Activated CD4-positive, alpha-beta T cell treated with anti-CD3 and anti-CD28 coated beads for 48 hours (primary cell): ENCODE measurements around the gene TSNAX.
A peak's percentile ranks its signal among the peaks of the same experiment; 100 is the strongest.
"Not testable (repeated sequence)": the region's sequence is repeated elsewhere in the genome, so short reads cannot be mapped to it uniquely, and the experiment has no call there.

Source experiments
- DNase-seq: peaks from one replicate; pipeline ENCODE4 v3.0.0-alpha.2; 2020

TSNAX gene

DNA sequence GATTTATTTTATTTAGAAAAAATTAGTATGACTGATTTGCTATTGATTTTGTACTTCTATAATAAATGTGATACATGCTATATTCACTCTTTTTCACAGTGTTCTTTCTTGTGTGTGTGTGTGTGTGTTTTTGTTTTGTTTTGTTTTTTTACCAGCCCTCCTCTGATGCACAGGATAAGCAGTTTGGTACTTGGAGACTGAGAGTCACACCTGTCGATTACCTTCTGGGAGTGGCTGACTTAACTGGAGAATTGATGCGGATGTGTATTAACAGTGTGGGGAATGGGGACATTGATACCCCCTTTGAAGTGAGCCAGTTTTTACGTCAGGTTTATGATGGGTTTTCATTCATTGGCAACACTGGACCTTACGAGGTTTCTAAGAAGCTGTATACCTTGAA, 35.9 kb downstream of the TSNAX start:
- DNase-seq = no peak

DNA sequence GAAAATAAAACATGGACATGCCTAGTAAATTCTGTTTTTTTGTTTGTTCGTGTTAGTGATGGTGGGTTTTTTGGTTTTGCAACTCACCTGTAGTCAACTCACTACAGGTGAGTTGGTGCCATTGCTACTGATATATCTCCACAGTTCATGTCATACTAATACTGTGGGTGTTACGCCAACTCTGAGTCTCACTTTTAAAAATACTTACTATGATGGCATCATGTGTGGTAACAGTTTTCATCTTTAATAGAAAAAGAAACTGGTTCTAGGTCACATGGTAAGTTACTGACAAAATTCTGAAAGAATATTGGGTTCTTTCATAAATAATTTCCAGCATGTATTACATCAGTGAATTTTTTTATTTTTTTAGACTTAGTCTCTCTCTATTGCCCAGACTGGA, 38.0 kb downstream of the TSNAX start:
- DNase-seq = no peak

DNA sequence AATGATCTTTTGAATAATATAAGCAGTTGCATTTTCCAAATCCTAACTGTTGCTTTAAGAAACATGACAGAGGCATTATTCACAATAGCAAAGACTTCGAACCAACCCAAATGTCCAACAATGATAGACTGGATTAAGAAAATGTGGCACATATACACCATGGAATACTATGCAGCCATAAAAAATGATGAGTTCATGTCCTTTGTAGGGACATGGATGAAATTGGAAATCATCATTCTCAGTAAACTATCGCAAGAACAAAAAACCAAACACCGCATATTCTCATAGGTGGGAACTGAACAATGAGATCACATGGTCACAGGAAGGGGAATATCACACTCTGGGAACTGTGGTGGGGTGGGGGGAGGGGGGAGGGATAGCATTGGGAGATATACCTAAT, 41.8 kb downstream of the TSNAX start:
- not testable (repeated sequence) for DNase-seq

DNA sequence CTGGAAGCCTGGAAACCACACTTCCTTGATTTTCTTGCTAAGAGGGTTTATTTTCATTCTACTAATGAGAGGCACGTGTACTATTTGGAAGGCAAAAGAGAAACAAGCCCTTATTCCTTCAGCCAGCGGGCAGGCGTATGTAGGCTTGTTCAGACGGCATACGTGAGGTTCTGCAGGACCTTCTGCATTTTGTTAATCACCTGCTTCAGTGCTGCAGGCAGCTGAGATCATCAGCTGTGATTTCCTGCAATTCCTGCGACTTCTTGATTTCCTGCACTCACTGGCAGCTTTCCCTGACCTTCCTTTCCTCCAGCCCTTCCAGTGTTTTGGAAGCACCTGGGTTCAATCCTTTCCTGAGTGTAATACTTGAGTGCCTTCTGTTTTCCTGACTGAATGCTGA, 43.4 kb downstream of the TSNAX start:
- DNase-seq = no peak

DNA sequence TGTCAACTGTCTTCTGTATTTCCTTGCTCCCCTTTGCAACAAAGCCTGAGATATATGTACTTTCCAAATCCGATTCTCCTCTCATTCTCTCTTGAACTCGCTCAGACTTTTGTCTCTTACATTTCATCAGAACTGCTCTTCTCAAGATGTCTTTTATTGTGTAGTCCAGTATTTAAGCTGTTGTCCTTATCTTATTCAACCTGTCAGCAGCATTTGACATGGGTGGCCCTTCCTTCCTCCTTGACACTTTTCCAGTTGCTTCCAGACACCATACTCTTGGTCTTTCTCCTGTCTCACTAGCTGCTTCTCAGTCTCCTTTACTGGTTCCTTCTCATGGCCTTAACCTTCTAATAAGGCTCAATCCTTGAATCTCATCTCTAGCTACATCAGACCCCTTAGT, 47.0 kb downstream of the TSNAX start:
- DNase-seq = no peak

DNA sequence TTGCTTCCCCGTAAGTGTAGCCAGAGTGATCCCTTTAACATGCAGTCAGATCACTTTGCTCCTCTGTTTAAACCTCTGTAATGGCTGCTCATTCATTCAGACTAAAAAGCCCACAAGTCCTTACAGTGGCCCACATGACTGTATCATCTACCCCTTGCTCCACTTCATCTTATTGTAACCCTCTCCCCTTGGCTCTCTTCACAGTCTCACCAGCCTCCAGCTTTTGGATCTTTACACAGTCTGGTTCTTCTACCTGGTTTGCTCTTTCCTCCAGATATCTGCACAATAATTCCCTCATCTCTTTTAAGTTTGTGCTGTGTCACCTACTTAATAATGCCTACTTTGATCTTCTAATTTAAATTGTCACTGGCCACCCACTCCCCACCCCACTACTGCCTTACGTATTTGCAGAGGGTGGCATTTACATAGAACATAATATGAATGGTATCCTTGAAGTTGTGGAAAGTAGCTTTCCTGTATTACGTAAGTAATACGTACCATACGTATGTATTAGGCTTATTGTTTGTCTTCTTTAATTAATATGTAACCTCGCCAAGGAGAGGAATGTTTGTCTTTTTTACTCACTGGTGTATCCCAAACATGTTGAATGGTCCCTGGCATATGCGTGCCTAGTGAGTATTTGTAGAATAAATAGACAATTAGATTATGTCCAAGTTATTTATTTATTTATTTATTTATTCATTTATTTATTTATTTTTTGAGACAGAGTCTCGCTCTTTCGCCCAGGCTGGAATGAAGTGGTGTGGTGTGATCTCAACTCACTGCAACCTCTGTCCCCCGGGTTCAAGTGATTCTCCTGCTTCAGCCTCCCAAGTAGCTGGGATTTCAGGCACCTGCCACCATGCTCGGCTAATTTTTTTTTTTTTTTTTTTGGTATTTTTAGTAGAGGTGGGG, 48.6 kb downstream of the TSNAX start:
- DNase-seq = no peak

DNA sequence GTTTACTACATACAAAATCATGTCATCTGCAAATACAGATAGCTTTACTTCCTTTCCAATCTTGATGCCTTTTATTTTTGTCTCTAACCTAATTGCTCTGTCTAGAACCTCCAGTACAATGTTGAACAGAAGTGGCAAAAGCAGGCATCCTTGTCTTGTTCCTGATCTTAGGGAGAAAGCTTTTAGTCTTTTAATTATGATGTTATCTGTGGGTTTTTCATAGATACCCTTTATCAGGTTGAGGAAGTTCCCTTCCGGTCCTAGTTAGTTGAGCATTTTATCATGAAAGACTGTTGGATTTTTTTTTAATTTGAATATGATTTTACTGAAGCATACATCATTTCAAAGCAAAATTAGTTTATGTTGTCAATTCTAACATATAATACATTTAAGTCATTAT, 52.4 kb downstream of the TSNAX start:
- no peak for DNase-seq

DNA sequence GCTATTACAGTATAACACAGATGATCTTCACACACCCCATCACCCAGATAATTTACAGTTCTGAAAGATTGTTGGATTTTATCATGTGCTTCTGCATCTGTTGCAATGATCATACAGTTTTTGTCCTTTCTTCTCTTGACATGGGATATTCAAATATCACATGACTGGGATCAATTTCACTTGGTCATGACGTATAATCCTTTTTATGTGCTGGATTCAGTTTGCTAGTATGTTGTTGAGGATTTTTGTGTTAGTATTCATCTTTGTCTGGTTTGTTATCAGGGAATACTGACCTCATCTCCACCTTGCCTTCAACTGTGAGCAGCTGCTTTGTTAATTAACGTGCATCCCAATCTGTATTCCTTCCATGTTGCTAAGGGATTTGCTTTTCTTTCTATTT, 53.4 kb downstream of the TSNAX start:
- no peak for DNase-seq

DNA sequence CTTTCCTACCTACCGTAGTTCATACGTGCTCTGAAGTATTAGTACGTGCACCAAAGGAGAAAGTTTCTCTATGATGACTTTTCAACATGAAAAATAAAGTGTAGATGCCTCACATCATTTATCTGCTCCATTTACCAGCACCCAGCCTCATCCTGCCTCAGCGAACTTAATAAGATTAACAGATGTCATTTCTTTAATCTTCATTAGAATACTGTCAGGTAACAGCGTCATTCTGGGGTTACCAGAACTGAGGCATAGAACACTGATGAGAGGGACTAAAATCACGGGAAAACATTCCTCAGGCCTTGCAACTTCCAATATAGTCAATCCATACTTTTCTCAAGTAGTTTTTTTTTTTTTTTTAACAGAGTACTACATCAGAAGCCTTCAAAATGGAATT, 54.9 kb downstream of the TSNAX start:
- DNase-seq = no peak

DNA sequence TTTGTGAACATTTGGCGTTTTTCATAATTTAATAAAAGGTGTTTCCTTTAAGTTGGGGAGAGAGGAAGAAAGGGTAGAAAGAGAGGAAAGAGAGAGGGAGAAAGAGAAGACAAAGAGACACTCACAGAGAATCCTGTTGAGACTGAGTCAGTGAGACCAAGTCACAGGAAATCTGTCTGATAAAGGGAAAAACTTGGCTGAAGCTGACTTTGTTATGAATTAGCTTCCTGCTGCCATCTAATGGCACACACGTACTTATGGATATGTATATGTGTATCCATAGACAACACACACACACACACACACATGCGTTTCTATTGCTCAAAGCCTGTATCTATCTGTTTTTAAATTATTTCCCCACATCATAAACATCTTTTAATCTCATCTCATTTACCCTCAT, 55.6 kb downstream of the TSNAX start:
- DNase-seq = no peak

DNA sequence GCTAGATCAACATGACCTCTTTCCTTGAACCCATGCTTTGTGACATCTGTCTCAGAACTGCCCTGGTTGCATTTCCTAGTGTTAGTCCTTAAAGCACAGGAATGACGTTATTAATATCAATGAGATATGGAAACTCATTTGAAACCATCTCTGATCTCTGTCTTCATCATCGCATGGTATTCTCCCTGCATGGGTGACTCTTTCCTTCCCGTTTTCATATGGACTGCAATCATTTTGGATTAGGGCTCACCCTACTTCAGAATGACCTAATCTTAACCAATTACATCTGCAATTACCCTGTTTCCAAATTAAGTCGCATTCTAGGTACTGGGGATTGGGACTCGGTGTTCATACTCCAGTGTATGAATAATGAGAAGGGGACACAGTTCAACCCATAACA, 56.5 kb downstream of the TSNAX start:
- no peak for DNase-seq

DNA sequence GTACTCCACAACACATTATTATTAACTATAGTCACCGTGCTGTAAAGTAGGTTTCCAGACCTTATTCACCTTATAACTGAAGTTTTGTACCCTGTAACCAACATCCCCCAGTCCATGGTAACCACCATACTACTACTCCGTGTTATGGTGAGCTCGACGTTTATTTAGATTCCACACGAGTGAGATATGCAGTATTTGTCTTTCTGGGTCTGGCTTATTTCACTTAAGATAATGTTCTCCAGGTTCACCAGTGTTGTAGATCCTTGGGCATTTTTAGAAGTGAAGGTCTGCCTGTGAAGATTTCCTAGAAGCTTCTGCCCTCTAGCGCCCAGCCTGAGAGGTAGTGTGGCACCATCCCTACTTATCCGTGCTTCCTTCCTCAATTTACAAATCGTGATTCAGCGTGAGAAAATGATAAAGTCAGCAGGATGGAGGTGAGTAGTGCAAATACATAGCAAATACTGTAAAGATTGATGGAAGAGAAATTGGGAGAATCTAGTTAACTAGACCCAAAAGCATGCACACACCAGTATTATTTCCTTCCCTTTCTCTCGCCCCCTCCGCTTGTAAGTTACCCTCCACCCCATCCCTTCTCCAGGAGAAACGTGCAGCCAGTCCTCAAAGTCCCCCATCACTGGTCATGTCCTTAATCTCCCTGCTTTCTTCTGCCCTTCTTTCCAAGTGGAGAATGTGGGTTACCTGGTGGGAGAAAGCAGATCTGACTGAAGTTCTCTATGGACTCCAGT, 62.2 kb downstream of the TSNAX start:
- peak; percentile 52 for DNase-seq

DNA sequence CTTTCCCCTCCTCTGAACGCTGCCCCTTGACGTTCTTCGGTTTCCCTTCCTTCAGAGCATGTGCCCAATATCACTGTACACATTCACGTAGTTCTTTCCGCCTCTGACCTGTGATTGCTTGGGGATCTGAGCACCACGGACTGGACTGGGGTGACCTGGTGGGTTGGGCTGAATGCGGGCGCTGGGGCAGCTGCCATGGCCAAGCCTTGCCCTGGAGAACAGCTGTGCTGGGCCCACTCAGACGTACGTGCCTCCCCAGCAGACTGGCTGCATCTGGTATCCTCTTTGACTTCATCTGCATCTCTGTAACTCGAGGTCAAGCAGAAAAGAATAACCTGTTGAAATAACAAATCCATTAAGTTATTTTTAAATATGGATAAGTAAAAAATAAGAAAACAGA, 63.0 kb downstream of the TSNAX start:
- no peak for DNase-seq

DNA sequence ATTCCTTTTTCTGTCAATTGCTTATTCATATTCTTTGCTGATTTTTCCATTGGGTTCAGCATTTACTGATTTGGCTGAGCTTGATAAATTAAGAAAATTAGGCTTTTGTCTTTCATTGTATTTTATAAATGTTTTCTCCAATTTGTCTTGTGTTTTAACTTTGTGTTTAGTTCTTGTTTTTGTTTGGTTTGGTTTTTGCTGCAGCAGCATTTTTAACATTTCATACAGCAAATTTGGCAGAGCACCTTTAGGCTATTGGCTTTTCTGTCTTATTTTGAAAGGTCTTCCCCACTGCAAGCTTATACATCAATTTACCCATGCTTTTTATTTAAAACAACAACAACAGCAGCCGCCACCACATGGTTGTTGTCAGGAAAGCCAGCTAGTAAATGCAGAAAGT, 64.3 kb downstream of the TSNAX start:
- no peak for DNase-seq

DNA sequence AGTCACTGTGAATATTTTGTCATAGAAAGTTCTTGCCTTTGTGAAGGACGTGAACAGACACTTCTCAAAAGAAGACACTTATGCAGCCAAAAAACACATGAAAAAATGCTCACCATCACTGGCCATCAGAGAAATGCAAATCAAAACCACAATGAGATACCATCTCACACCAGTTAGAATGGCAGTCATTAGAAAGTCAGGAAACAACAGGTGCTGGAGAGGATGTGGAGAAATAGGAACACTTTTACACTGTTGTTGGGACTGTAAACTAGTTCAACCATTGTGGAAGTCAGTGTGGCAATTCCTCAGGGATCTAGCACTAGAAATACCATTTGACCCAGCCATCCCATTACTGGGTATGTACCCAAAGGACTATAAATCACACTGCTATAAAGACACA, 64.8 kb downstream of the TSNAX start:
- DNase-seq = not testable (repeated sequence)

DNA sequence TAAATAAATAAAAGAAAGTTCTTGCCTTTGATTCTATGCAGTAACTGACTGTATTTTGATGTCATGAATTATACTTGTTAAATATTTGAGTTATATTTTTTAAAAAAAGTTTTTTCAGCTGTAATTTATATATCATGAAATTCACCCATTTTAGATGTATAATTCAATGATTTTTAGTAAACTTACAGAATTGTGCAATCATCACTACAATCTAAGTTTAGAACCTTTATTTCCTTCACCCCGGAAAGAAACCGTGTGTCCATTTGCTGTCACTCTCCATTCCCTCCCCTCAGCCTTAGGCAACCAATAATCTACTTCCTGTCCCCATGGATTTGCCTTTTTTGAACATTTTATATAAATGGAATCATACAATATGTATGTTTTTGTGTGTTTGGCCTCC, 65.7 kb downstream of the TSNAX start:
- no peak for DNase-seq

DNA sequence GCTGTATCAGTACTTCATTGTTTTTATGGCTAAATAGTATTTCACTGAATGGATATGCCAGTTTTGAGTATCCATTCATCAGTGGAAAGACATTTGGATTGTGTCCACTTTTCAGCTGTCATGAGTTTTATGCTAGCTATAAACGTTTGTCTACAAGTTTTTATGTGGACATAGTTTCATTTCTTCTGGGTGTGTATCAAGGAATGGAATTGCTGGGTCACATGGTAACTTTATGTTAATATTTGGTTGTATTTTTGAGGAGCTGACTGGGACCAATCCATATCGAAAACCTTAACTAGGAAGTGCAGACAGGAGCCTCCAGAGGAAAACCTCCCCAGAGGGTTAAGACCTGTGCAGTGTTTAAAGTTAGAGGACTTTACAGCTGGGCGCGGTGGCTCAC, 66.3 kb downstream of the TSNAX start:
- DNase-seq = no peak

DNA sequence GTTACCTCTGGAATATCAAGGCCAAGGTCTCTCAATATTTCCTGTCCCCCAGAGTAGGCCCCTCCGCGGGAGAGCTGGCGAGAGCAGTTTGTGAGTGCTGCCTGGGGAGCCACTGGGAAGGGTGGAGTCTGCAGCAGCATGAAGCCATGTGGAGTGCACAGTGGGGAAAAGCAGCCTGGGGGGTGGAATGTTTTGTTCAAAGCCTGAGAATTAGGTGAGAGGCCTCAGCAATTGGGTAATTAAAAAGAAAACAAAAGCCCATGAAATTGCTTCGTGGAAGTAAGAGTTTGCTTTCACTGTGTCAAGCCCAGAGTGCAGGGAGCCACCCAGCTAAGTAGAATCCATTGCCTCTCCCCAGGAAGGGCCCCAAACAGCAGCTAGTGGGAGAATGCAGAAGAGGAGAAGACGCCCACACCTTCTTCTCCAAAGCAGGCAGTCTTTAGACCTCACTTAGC, 67.9 kb downstream of the TSNAX start:
- DNase-seq = no peak

DNA sequence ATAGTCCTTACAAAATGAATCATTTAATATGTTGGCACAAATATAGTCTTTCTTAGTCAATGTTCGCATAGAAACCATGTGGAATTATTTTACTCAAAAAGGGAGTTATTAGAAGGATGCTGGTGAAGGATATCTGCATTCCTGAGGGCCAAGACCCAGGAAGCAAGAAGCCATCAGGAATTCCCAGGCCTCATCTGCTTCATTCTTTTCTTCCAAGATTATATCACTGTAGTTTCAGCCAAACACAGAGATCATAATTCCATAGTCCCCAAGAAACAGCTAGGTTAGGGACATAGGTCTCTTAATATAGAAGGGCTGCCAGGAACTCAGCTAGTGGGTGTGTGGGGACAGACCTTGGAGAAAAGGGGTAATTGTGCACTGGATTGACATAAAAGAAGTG, 69.5 kb downstream of the TSNAX start:
- no peak for DNase-seq

DNA sequence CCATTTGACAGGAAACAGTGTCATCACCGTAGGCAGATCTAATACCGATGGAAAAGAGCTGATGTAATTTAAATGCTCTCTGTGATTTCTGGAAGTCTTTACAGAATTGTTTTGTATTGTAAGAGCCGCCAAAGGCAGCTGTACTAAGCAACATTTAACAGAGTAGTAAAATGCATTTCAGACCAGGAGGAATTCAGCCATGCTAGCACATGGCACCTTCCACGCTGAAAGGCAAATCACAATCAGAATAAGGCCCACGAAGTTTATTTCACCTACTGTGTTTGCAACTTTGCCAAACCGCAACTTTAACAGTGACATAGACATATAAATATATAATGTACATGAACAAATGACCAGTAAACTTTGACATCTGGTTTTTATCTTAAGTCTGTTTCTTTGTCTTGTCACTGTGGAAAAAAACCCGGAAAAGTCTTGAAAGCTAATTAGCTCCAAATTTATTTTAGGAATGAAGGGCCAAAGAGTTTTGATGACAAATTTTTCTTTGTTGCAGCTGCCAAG, 72.0 kb downstream of the TSNAX start:
- DNase-seq = no peak

DNA sequence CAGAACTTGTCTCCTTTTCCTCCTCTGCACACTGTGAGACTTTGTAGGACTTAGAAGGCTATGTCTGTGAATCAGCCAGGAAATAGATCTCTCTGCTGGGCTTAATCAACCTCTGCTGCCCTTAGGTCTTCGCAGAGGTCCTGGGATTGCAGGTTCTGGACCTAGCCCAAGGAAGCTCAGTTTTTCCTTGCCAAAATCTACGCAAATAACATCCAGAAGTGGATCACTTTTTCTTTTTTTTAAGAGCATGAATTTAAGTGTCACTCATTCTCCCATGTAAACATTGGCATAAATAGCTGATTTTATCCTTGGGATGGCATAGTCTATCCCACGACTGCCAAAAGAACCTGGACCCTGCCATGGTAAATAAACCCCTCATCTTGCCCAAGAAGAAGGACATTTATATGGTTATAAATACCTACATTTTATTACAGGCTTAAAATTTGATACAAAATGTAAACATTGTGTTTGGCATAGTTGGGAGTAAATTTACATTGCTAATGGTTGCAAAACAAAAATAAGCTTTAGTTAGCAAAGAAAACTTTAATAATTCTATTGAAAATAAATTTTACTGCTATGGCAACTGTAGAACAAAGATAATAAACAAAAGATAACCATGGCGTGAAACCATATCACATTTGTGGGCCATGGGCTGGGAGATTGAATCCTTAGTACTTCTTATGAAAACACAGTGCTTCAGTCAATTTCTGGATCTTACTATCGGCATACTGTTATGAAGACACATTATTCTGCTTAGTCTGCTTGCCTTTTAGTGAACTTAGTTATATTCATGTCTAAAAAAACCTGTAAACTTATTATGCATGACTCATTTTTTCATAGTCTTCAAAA, 73.6 kb downstream of the TSNAX start:
- DNase-seq = no peak

DNA sequence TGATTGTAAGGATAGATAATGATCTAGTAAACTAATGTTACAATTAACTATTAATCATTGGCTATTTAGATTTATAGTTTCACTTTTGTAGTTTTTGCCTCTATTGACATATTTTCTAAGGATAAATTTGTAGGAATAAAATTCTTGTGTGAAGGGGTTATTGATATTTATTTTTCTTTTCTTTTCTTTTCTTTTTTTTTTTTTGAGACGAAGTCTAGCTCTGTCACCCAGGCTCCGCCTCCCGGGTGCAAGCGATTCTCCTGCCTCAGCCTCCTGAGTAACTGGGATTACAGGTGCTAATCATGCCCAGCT, 74.2 kb downstream of the TSNAX start:
- DNase-seq = no peak

DNA sequence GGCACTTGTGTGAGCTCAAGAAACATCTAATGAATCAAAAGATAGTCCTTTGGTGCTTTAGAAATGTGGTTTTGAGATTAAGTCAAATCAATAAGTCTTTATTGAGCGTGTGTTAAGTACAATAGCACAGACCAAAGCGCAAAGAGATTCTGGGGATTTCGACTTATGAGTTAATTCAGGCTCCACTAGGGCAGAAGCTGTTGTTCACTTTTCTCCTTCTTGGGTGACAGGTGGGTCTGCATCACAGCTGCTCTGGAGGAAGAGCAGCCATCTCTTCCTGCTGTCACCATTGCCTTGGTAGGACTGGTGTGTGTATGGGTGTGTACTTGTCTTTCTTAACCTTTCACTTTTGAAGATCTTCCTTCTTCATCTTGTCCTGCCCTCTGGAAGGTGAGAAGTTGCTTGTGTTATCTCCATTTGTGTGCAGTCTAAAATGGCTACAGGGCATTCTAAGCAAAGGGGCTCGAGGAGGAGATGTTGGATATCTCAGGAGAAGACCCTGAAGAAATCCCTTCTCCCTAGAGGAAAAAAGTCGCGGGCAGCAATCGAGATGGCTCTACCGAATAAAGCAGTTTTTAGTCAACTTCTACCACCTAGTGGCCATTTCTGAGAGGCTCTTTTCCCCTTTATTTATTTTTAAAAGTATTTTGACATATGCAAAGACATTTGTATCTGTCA, 75.3 kb downstream of the TSNAX start:
- DNase-seq = peak; percentile 29
